ENCODE measurements around the gene COL5A1.

- TF ChIP-seq CTCF (IDR thresholded peaks at IDR 0.05) = no peak
- no peak for TF ChIP-seq POLR2A (IDR thresholded peaks at IDR 0.05)
- no peak for TF ChIP-seq EP300 (IDR thresholded peaks at IDR 0.05)
Measured at GRCh38 chr9:134688231-134688630, 46.6 kb downstream of the COL5A1 start.

Measured in tibial nerve (tissue), 4 donors.